Psoas muscle (tissue), 8 donors: Measurements from ENCODE around the gene PARM1. TPM values are rescaled to one million over a fixed set of nuclear protein-coding genes. Genes with fewer than 3 reads are reported as not detected.
"Not testable (repeated sequence)": the region's sequence is repeated elsewhere in the genome, so short reads cannot be mapped to it uniquely, and the experiment has no call there.

ENCODE experiments used
- ATAC-seq, 4 donors: fragments of 200-7000 bp; cut with Tn5 transposase; one replicate each; pipeline ENCODE4 v1.9.1; 2020; ENCODE audit warnings: moderate library complexity in 3 of 4, mild to moderate bottlenecking in 2 of 4
- DNase-seq, 2 donors: peaks; one replicate each; pipeline ENCODE4 v3.0.0-alpha.2; 2020
- H3K27ac ChIP-seq: fragments of 200-600 bp; one replicate; pipeline ENCODE4 v1.8.0; 2022
- H3K27me3 ChIP-seq, 3 donors: fragments of 200-600 bp in 1 of 3; one replicate each; pipeline versions ENCODE4 v1.6.1 to v1.8.0; 2013 to 2022; ENCODE audit warnings: low read length in 2 of 3, mild to moderate bottlenecking in 2 of 3, moderate library complexity in 1 of 3; ENCODE audit not compliant: insufficient read depth in 3 of 3
- H3K36me3 ChIP-seq, 2 donors: fragments of 200-600 bp in 1 of 2; one replicate each; pipeline versions ENCODE4 v1.6.1 to v1.8.0; 2013 to 2022; ENCODE audit warnings: low read depth in 1 of 2, mild to moderate bottlenecking in 1 of 2, moderate library complexity in 1 of 2; ENCODE audit not compliant: insufficient read depth in 1 of 2
- H3K4me1 ChIP-seq: fragments of 200-600 bp; one replicate; pipeline ENCODE4 v1.8.0; 2022
- H3K4me3 ChIP-seq: fragments of 200-600 bp; one replicate; pipeline ENCODE4 v1.8.0; 2022; ENCODE audit warnings: mild to moderate bottlenecking
- H3K9me3 ChIP-seq: fragments of 200-600 bp; one replicate; pipeline ENCODE4 v1.8.0; 2022
- CTCF ChIP-seq: fragments of 200-600 bp; IDR thresholded peaks from one replicate; pipeline ENCODE4 v1.8.0; 2022; ENCODE audit warnings: antibody characterized with exemption
- WGBS, 3 donors: extraction: QIAGEN DNeasy Blood & Tissue Kit; methylation state at CpG; one replicate each; pipeline versions ENCODE4 v1.1.6 to v1.1.7; 2013; 5-methylcytosine and 5-hydroxymethylcytosine counted together
- intact Hi-C, 2 donors: fragments of 100-400 bp; cut with DNase I; formaldehyde crosslinking; loops; one replicate each; pipeline versions ENCODE4 v1.11.0 to v1.14.2; 2022
- polyA plus RNA-seq, 3 donors: library from polyadenylated mRNA; stranded (reverse); fragments of 200-250 nt; gene quantifications; one replicate each; pipeline ENCODE4 v1.2.3, GENCODE V29; 2013
- total RNA-seq, 4 donors: library from RNA; stranded (reverse); fragmentation: NEBNext Ultra II Directional in 2 of 4; extraction: Animal tissue kit (Norgen Biotek cat#: 25700) in 2 of 4; gene quantifications; one replicate each; pipeline versions ENCODE4 v1.2.1 to v1.2.4, GENCODE V29; 2021 to 2023
- donor health status: healthy with polysubstance abuse.
- donor health status: DM: no; HTN: no; CAD: no; lungs with moderate emphysema.
- donor health status: Bipolar disorder and iron deficiency.
- donor health status: healthy.
- donor health status: DM: yes; HTN: yes; CAD: no.
- donor health status: DM: no; HTN: no; CAD: no.
- donor health status: DM: no; HTN: no; CAD: no.
- donor health status: DM: yes; HTN: yes; CAD: no.

Gene PARM1
- total and polyA plus RNA-seq, 7 donors = 1.3 to 14.5 (median 5.2) TPM

DNA sequence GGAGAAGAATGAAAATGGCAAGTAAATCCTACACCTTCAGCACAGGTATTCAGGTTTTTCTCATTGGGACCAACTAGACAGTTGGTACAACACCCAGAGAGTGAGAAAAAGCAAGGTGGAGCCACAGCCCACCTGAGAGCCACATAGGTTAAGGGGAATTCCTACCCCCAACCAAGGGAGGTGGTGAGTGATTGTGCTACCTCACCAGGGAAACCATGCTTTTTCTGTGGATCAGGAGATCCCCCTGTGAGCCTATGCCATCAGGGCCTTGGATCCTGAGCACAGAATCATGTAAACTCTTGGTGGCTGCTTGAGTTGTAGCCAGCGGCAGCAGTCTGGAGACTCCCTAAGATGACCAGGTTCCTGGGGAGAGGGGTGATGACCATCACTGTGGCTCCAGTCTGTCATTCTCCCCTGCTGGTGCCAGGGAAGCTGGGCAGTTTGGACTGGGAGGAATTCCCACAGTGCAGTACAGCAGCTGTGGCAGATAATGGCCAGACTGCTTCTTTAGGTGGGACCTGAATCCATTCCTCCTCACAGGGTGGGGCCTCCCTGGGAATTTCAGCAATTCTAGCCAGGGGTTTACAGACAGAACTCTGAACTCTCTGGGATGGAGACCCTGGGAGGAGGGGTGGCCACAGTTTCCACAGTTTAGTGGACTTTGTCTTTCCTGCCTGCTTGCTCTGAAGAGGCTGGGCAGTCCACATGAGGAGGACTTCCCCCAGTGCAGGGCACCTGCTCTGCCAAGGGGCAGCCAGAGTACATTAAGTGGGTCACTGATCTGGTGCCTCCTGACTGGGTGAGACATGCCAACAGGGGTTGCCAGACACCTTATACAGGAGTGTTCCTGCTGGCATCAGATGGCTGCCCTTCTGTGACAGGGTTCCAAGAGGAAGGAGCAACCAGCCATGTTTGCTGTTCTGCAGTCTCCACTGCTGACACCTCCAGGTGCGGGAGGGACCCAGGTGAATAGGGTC is 43.2 kb downstream of the PARM1 start:
- DNase-seq = peak; percentile 8 to 42

DNA sequence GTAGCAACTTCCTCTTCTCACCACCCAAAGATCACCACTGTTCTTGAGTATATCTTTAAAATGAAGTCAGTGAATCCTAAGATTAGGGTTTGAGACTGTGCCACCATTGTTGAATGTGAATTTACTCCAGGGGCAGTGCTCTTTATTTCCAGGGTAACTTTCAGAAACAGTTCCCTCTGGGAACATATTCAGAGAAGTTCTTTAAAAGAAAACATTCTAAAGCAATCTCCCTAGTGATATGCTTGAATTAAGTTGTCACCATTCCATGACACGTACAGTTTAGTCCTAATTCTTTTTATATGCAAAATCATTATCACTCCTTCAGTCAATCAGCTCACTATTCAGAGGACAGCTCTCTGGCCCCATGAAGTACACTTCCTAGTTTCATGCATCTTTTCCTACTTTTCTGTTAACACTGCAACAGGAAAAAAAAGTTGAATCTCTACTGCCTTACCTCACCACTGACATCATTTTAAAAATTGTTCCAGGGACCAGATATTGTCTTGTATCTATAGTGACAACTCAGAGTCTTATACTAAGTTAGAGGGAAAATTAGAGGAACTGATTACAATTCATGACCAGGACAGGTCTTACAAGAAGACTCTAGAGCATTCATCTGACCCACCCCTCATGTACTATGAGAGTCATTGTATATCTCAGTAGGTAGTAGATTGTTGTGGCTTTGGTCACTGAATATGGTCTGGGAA is 49.8 kb downstream of the PARM1 start:
- Histone ChIP-seq H3K9me3 (peaks cover 10% of the 10 kb centered on the region), H3K4me3 (no peak overlapping the region), H3K36me3 (no peaks in the 10 kb centered on the region), H3K27me3 (no peaks in the 10 kb centered on the region), H3K27ac (no peak overlapping the region), H3K4me1 (peaks cover 1% of the 10 kb centered on the region)
- DNase-seq (no peak), ATAC-seq (no peak)
- TF ChIP-seq CTCF = no peak
- intact Hi-C loops = no loop called here
- 52 to 69% (median 60%) methylated on average over 1 of the region's 1 CpG for WGBS, 3 donors

More for the DNA sequence above, 43.2 kb downstream of the PARM1 start:
- H3K4me1 ChIP-seq = peaks cover 4% of the 10 kb centered on the region
- no peak for TF ChIP-seq CTCF
- ATAC-seq = peak in 2 of 4 donors; percentile 46 to 82
- peaks cover 12% of the 10 kb centered on the region for H3K9me3 ChIP-seq
- 95 to 100% (median 100%) methylated on average over 2 of the region's 2 CpGs for WGBS, 3 donors
- no peaks in the 10 kb centered on the region for H3K36me3 ChIP-seq
- H3K4me3 ChIP-seq = no peak overlapping the region
- H3K27ac ChIP-seq = no peak overlapping the region
- intact Hi-C loops = no loop called here
- no peaks in the 10 kb centered on the region for H3K27me3 ChIP-seq

- no peak for ATAC-seq
- no peaks in the 10 kb centered on the region for H3K27me3 ChIP-seq
- no peaks in the 10 kb centered on the region for H3K36me3 ChIP-seq
- intact Hi-C loops = no loop called here
- peaks cover 7% of the 10 kb centered on the region for H3K4me1 ChIP-seq
- H3K27ac ChIP-seq = no peak overlapping the region
- no peak for TF ChIP-seq CTCF
- H3K9me3 ChIP-seq = peaks cover 5% of the 10 kb centered on the region
- no peak for DNase-seq
- no peak overlapping the region for H3K4me3 ChIP-seq
These were observed 50.3 kb downstream of the PARM1 start for GRCh38 chr4:74983253-74983635.

DNA sequence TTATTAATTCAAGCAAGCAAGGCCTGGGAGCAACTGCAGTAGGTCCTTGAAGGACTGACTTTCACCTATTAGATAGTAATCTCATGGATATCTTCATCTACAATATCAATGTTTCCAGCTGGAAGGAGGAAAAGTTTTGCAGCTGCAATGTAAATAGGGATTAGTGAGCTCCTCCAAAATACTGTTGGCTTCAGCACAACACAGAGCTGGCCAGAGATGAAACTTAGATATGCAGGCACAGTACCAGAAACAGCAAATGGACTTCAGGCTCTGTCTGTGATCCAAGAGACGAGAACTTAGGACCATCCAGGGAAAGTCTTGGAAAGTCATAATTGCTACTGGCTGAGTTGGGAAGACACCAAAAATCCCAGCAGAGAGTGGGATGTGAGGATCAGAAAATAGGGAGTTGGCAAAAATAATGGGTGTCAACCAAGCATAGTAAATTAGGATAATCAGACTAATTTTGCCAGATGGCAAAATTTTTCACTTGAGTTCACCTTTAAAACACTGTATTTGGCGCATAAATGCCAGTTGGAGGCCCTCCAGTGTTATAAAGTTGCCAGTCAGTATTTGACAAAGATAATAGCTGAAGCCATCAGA is 57.5 kb downstream of the PARM1 start:
- WGBS, 3 donors = 25 to 49% (median 25%) methylated on average over 2 of the region's 2 CpGs
- ATAC-seq = no peak
- H3K4me1 ChIP-seq = peaks cover 40% of the 10 kb centered on the region
- no peaks in the 10 kb centered on the region for H3K27me3 ChIP-seq
- H3K27ac ChIP-seq = no peak overlapping the region
- H3K36me3 ChIP-seq = no peaks in the 10 kb centered on the region
- intact Hi-C loops = no loop called here
- DNase-seq = no peak
- TF ChIP-seq CTCF = no peak
- no peaks in the 10 kb centered on the region for H3K9me3 ChIP-seq
- no peak overlapping the region for H3K4me3 ChIP-seq

DNA sequence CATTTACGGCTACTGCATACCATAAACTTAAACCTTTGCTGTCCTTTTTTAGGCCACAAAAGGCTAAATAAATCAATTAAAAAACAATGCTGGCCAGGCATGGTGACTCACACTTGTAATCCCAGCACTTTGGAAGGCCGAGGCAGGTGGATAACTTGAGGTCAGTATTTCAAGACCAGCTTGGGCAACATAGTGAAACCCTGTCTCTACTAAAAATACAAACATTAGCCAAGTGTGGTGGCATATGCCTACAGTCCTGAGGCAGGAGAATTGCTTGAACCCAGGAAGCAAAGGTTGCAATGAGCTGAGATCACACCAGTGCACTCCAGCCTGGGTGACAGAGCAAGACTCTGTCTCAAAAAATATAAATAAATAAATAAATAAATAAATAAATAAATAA is 61.5 kb downstream of the PARM1 start:
- H3K36me3 ChIP-seq, H3K9me3 ChIP-seq, H3K27me3 ChIP-seq, H3K4me3 ChIP-seq, DNase-seq, intact Hi-C loops: not testable (repeated sequence)
- Histone ChIP-seq H3K27ac (peak overlapping the region; percentile 55), H3K4me1 (peaks cover 27% of the 10 kb centered on the region)
- peak; percentile 79 to 87 (median 83) for ATAC-seq
- 37 to 76% (median 54%) methylated on average over 2 of the region's 2 CpGs for WGBS, 3 donors
